HFF-Myc (cell line): ENCODE data around the gene FILIP1.

ENCODE experiments used
- DNase-seq: peaks from one replicate; pipeline ENCODE4 v3.0.0-alpha.2; 2011; ENCODE audit warnings: low read depth; ENCODE audit errors: extremely low read depth
- H3K4me3 ChIP-seq: replicated peaks from 2 replicates; pipeline ENCODE4 v1.5.1; 2011; ENCODE audit warnings: low read depth, mild to moderate bottlenecking, control low read depth, low read length
- CTCF ChIP-seq: IDR thresholded peaks from 2 replicates; pipeline ENCODE4 v1.5.1; 2012; ENCODE audit warnings: mild to moderate bottlenecking, low read depth, low read length, control low read depth; ENCODE audit errors: missing control alignments

The FILIP1 gene

GRCh38 chr6:75479712-75480111 is 13.9 kb downstream of the FILIP1 start:
- DNase-seq = no peak
- no peak for TF ChIP-seq CTCF
- no peak overlapping the region for H3K4me3 ChIP-seq

GRCh38 chr6:75478929-75479328 is 14.7 kb downstream of the FILIP1 start:
- H3K4me3 ChIP-seq = no peak overlapping the region
- no peak for TF ChIP-seq CTCF
- DNase-seq = no peak

GRCh38 chr6:75472885-75473284 is 20.7 kb downstream of the FILIP1 start:
- no peak overlapping the region for H3K4me3 ChIP-seq
- DNase-seq = no peak
- TF ChIP-seq CTCF = no peak

- DNase-seq = no peak
- no peak for TF ChIP-seq CTCF
- no peak overlapping the region for H3K4me3 ChIP-seq
Measured at GRCh38 chr6:75467966-75468365, 25.6 kb downstream of the FILIP1 start.

- no peak overlapping the region for H3K4me3 ChIP-seq
- no peak for TF ChIP-seq CTCF
- no peak for DNase-seq
Measured at GRCh38 chr6:75467284-75467683, 26.3 kb downstream of the FILIP1 start.

- TF ChIP-seq CTCF = no peak
- DNase-seq = no peak
- H3K4me3 ChIP-seq = no peak overlapping the region
Measured at GRCh38 chr6:75466636-75467035, 27.0 kb downstream of the FILIP1 start.

GRCh38 chr6:75463908-75464307 is 29.7 kb downstream of the FILIP1 start:
- DNase-seq = no peak
- no peak overlapping the region for H3K4me3 ChIP-seq
- TF ChIP-seq CTCF = no peak
